Pancreas (tissue), 10 donors: ENCODE data around the gene APOH. TPM values are rescaled to one million over a fixed set of nuclear protein-coding genes. Genes with fewer than 3 reads are reported as not detected.

ENCODE experiments used
- ATAC-seq, 4 donors: fragments of 200-7000 bp; cut with Tn5 transposase; one replicate each; pipeline versions ENCODE4 v1.8.0 to v1.9.1; 2020; ENCODE audit warnings: mild to moderate bottlenecking in 4 of 4, moderate library complexity in 4 of 4
- DNase-seq, 6 donors: peaks; one replicate each; pipeline ENCODE4 v3.0.0-alpha.2; 2020
- FAIRE-seq: peaks from 2 replicates; lab custom pipeline; 2012; peaks lifted over from hg19 to GRCh38; lab: Jason Lieb, UNC
- H3K27ac ChIP-seq, 4 donors: fragments of 200-600 bp; sonication (generic); 1 replicate in 3 of 4; 2 replicates in 1 of 4; pipeline versions ENCODE4 v1.5.0 to v1.8.0; 2020
- H3K27me3 ChIP-seq, 4 donors: fragments of 200-600 bp; one replicate each; pipeline ENCODE4 v1.8.0; 2021
- H3K36me3 ChIP-seq, 3 donors: fragments of 200-600 bp; sonication (generic) in 1 of 3; one replicate each; pipeline versions ENCODE4 v1.5.0 to v1.8.0; 2020 to 2021
- H3K4me1 ChIP-seq, 3 donors: fragments of 200-600 bp; one replicate each; pipeline ENCODE4 v1.8.0; 2021
- H3K4me3 ChIP-seq, 4 donors: fragments of 200-600 bp; sonication (generic) in 2 of 4; one replicate each; pipeline versions ENCODE4 v1.5.0 to v1.8.0; 2020 to 2021
- H3K9me3 ChIP-seq, 4 donors: fragments of 200-600 bp; one replicate each; pipeline ENCODE4 v1.8.0; 2021
- WGBS, 2 donors: extraction: QIAGEN DNeasy Blood & Tissue Kit; methylation state at CpG; one replicate each; pipeline ENCODE4 v1.1.7; 2013; 5-methylcytosine and 5-hydroxymethylcytosine counted together
- intact Hi-C, 3 donors: fragments of 100-400 bp; cut with DNase I; formaldehyde crosslinking; loops; one replicate each; pipeline versions ENCODE4 v1.11.1 to v1.14.2; 2022
- polyA plus RNA-seq, 2 donors: library from polyadenylated mRNA; stranded (reverse); fragments of 200-250 nt; gene quantifications; one replicate each; pipeline ENCODE4 v1.2.3, GENCODE V29; 2013
- total RNA-seq, 6 donors: library from RNA; stranded (reverse); fragmentation: NEBNext Ultra II Directional in 4 of 6; extraction: Animal tissue kit (Norgen Biotek cat#: 25700) in 4 of 6; gene quantifications; one replicate each; pipeline versions ENCODE4 v1.2.1 to v1.2.4, GENCODE V29; 2021 to 2023
- TF ChIP-seq, protein P1 (sequence below), 4 donors: fragments of 200-600 bp; sonication (generic) in 3 of 4; IDR thresholded peaks; one replicate each; pipeline versions ENCODE4 v1.5.0 to v1.8.0; 2021; ENCODE audit warnings: antibody characterized with exemption in 4 of 4
- donor health status: healthy with polysubstance abuse.
- donor health status: DM: no; HTN: no; CAD: no; lungs with moderate emphysema.
- donor health status: DM: no; HTN: no; CAD: no.
- donor health status: control.
- donor health status: control.
- donor health status: Bipolar disorder and iron deficiency.
- donor health status: DM: yes; HTN: yes; CAD: no.
- donor health status: DM: no; HTN: no; CAD: no.
- donor health status: DM: no; HTN: no; CAD: no.
- donor health status: DM: yes; HTN: yes; CAD: no.

Gene APOH
- total and polyA plus RNA-seq, 8 donors: 3.8 to 68.4 (median 8.2) TPM

DNA sequence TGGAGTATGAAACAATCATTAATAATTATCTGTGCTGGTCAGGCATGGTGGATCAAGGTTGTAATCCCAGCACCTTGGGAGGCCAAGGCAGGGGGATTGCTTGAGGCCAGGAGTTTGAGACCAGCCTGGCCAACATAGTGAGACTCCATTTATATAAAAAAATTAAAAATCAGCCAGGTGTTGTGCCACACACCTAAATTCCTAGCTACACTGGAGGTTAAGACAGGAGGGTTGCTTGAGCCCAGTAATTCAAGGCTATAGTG is 44.3 kb upstream of the APOH start:
- no peak overlapping the region for H3K27ac ChIP-seq
- no peaks in the 10 kb centered on the region for H3K36me3 ChIP-seq
- intact Hi-C loops: no loop called here
- peaks cover 0 to 4% (median 0%) of the 10 kb centered on the region in 3 donors for H3K4me1 ChIP-seq
- ATAC-seq (no peak), FAIRE-seq (no peak), DNase-seq (no peak)
- no peaks in the 10 kb centered on the region for H3K9me3 ChIP-seq
- TF ChIP-seq, protein P1, sequence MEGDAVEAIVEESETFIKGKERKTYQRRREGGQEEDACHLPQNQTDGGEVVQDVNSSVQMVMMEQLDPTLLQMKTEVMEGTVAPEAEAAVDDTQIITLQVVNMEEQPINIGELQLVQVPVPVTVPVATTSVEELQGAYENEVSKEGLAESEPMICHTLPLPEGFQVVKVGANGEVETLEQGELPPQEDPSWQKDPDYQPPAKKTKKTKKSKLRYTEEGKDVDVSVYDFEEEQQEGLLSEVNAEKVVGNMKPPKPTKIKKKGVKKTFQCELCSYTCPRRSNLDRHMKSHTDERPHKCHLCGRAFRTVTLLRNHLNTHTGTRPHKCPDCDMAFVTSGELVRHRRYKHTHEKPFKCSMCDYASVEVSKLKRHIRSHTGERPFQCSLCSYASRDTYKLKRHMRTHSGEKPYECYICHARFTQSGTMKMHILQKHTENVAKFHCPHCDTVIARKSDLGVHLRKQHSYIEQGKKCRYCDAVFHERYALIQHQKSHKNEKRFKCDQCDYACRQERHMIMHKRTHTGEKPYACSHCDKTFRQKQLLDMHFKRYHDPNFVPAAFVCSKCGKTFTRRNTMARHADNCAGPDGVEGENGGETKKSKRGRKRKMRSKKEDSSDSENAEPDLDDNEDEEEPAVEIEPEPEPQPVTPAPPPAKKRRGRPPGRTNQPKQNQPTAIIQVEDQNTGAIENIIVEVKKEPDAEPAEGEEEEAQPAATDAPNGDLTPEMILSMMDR (IDR thresholded peaks at IDR 0.05): no peak
- H3K4me3 ChIP-seq: no peak overlapping the region
- H3K27me3 ChIP-seq: no peaks in the 10 kb centered on the region

DNA sequence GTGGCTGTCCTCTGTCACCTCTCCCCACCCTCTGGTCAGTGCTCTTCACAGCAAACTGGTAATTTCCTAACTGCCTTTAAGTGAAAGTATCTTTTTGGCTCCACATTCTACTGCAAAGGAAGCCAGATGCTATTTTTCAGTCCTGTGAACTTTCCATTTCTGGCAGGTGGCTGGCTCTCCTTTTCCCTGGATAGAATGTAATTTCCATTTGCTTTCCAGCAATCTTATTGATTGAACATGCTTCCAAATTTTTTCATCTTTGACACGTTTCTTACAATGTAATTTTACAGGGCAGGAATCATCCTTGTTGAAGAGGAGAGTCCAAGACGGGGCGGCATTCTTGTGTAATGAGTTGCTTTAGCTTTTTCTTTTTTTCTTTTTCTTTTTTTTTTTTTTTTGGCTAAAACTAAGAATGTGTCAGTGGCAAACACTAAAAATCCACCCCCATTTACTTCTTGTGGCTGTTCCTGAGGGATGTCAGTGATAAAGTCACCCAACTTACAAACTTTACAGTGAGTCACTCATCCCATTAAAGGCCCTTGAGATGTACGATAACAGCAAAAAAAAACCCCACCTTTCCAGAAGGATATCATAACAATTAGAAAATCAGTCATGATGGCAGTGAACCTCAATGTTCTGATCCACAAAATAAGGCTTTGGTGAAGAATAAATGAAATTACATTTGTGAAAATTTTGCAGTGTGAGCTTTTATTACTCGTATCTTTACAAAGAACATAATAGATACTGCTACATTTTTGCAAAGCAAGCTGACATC is 43.8 kb upstream of the APOH start:
- Histone ChIP-seq H3K36me3 (no peaks in the 10 kb centered on the region), H3K4me1 (peaks cover 0 to 4% (median 0%) of the 10 kb centered on the region in 3 donors), H3K9me3 (no peaks in the 10 kb centered on the region), H3K27ac (no peak overlapping the region), H3K27me3 (no peaks in the 10 kb centered on the region), H3K4me3 (no peak overlapping the region)
- FAIRE-seq (no peak), ATAC-seq (peak in 3 of 4 donors; percentile 14 to 41 (median 26)), DNase-seq (no peak)
- intact Hi-C loops: no loop called here
- TF ChIP-seq, protein P1 (IDR thresholded peaks at IDR 0.05): no peak
- WGBS, 2 donors: 51 to 58% methylated on average over 5 of the region's 5 CpGs

DNA sequence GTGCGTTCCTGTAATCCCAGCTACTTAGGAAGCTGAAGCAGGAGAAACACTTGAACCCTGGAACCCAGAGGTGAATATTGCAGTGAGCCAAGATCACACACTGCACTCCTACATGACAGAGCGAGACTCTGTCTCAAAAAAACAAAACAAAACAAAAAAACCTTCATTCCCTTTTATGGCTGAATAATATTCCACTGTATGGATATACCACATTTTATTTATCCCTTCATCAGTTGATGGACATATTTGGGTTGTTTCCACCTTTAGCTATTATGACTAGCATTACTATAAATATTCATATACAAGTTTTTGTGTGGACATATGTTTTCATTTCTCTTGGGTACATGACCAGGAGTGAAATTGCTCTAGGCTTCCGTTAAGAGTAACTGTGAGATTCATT is 42.3 kb upstream of the APOH start:
- no peaks in the 10 kb centered on the region for H3K9me3 ChIP-seq
- TF ChIP-seq, protein P1 (IDR thresholded peaks at IDR 0.05): no peak
- no peak overlapping the region for H3K27ac ChIP-seq
- no peaks in the 10 kb centered on the region for H3K27me3 ChIP-seq
- ATAC-seq (no peak), DNase-seq (no peak), FAIRE-seq (no peak)
- no peak overlapping the region for H3K4me3 ChIP-seq
- peaks cover 0 to 4% (median 0%) of the 10 kb centered on the region in 3 donors for H3K4me1 ChIP-seq
- WGBS, 2 donors: 96 to 99% methylated on average over 3 of the region's 3 CpGs
- intact Hi-C loops: no loop called here
- no peaks in the 10 kb centered on the region for H3K36me3 ChIP-seq

DNA sequence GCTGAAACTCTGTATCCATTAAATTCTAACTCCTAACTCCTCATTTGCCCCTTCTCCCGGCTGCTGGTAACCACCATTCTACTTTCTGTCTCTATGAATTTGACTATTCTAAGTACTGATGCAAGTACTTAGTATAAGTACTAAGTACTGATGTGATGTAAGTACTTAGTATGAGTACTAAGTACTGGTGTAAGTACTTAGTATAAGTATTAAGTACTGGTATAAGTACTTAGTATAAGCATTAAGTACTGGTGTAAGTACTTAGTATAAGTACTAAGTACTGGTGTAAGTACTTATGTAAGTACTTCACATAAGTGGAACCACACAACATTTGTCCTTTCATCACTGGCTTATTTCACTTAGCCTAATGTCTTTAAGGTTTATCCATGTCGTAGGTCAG is 40.9 kb upstream of the APOH start:
- ATAC-seq: no peak
- no peak for DNase-seq
- intact Hi-C loops: no loop called here
- 74 to 87% methylated on average over 2 of the region's 2 CpGs for WGBS, 2 donors
- H3K27ac ChIP-seq: no peak overlapping the region
- no peaks in the 10 kb centered on the region for H3K9me3 ChIP-seq
- H3K4me3 ChIP-seq: no peak overlapping the region
- no peaks in the 10 kb centered on the region for H3K27me3 ChIP-seq
- H3K36me3 ChIP-seq: no peaks in the 10 kb centered on the region
- peaks cover 0 to 4% (median 0%) of the 10 kb centered on the region in 3 donors for H3K4me1 ChIP-seq
- FAIRE-seq: no peak
- TF ChIP-seq, protein P1 (IDR thresholded peaks at IDR 0.05): no peak

DNA sequence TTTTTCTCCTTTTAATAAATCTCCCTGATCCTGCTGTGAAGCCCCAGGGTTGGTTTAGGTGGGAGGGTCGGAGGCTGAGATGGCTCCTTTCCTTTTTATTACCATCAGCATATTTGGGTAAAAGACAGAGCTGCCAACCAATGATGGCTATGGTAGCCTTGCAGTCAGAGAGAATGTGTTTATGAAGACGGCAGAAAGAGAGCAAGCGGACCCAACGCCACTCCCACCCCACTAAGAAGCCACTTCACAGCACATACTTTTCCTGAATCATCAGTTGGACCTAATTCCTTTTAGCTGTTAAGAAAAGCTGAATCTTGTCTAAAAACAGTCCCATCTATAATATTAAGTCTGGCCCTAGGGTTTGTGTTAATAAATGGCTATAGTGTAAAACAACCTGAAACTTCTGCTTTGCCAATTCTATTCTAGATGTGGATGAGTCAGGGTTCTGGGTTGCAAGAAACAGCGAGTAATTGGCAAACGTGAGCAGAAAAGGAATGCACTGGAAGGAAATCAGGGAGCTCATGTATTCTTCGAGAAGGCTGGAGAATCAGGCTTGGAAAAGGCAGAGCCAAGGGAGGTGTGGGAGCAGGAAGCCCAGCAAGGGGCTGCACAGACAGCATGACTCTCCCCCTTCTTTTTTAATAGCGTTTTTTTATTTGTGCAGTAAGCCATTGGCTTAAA is 39.2 kb upstream of the APOH start:
- TF ChIP-seq, protein P1 (IDR thresholded peaks at IDR 0.05): no peak
- H3K9me3 ChIP-seq: no peaks in the 10 kb centered on the region
- H3K4me1 ChIP-seq: peaks cover 0 to 4% (median 0%) of the 10 kb centered on the region in 3 donors
- no peak for FAIRE-seq
- DNase-seq: no peak
- no peak overlapping the region for H3K27ac ChIP-seq
- no peak overlapping the region for H3K4me3 ChIP-seq
- H3K27me3 ChIP-seq: no peaks in the 10 kb centered on the region
- ATAC-seq: no peak
- WGBS, 2 donors: 71 to 78% methylated on average over 8 of the region's 8 CpGs
- no peaks in the 10 kb centered on the region for H3K36me3 ChIP-seq
- intact Hi-C loops: no loop called here
